Upper lobe of left lung (tissue), 4 donors: ENCODE results near the gene GLB1L3.

Source experiments
- CTCF ChIP-seq, 6 experiments: fragments of 450-650 bp in 4 of 6; fragments of 200-600 bp in 2 of 6; sonication (generic) in 2 of 6; IDR thresholded peaks; one replicate each; pipeline ENCODE4 v1.5.1; 2016 to 2019; ENCODE audit warnings: antibody characterized with exemption in 6 of 6
- EP300 ChIP-seq, 4 donors: sonication (generic); formaldehyde crosslinking; IDR thresholded peaks; one replicate each; pipeline ENCODE4 v1.5.1; 2017; ENCODE audit warnings: antibody characterized with exemption in 4 of 4, control low read depth in 2 of 4
- POLR2A ChIP-seq, 4 donors: fragments of 450-650 bp; IDR thresholded peaks; one replicate each; pipeline ENCODE4 v1.5.1; 2016 to 2017; ENCODE audit warnings: antibody characterized with exemption in 4 of 4, mild to moderate bottlenecking in 2 of 4
- POLR2AphosphoS5 ChIP-seq, 2 donors: sonication (generic); formaldehyde crosslinking; IDR thresholded peaks; one replicate each; pipeline ENCODE4 v1.5.1; 2017; ENCODE audit warnings: antibody characterized with exemption in 2 of 2

GRCh38 chr11:134359646-134360045 lies 83.5 kb downstream of the GLB1L3 start:
- TF ChIP-seq CTCF (IDR thresholded peaks at IDR 0.05) (no peak), POLR2A (IDR thresholded peaks at IDR 0.05) (no peak), POLR2AphosphoS5 (IDR thresholded peaks at IDR 0.05) (no peak), EP300 (IDR thresholded peaks at IDR 0.05) (no peak)
